Gastroesophageal sphincter (tissue), 4 donors: Measurements from ENCODE around the gene TNFRSF11A. TPM values are rescaled to one million over a fixed set of nuclear protein-coding genes. Genes with fewer than 3 reads are reported as not detected.

Experiments used
- ATAC-seq: fragments of 150-250 bp; one replicate; pipeline ENCODE4 v1.9.1; 2016; ENCODE audit warnings: mild to moderate bottlenecking, moderate library complexity
- H3K27ac ChIP-seq, 4 donors: fragments of 200-600 bp; sonication (generic) in 3 of 4; 1 replicate in 3 of 4; 2 replicates in 1 of 4; pipeline ENCODE4 v1.5.1; 2016 to 2019
- H3K27me3 ChIP-seq: fragments of 200-600 bp; sonication (generic); one replicate; pipeline ENCODE4 v1.5.1; 2019
- H3K36me3 ChIP-seq, 2 donors: fragments of 200-600 bp; sonication (generic); one replicate each; pipeline ENCODE4 v1.5.1; 2019; ENCODE audit warnings: control low read depth in 1 of 2
- H3K4me1 ChIP-seq, 3 donors: fragments of 200-600 bp; sonication (generic); 1 replicate in 2 of 3; 2 replicates in 1 of 3; pipeline ENCODE4 v1.5.1; 2016 to 2019; ENCODE audit warnings: control low read depth in 2 of 3
- H3K4me3 ChIP-seq, 2 donors: fragments of 200-600 bp; sonication (generic); one replicate each; pipeline ENCODE4 v1.5.1; 2019; ENCODE audit warnings: mild to moderate bottlenecking in 1 of 2, moderate library complexity in 1 of 2
- H3K9me3 ChIP-seq, 3 donors: fragments of 200-600 bp; sonication (generic); one replicate each; pipeline ENCODE4 v1.5.1; 2017 to 2019; ENCODE audit warnings: control low read depth in 2 of 3
- CTCF ChIP-seq, 4 experiments: fragments of 200-600 bp in 2 of 4; fragments of 450-650 bp in 2 of 4; sonication (generic) in 1 of 4; IDR thresholded peaks; one replicate each; pipeline ENCODE4 v1.5.1; 2017 to 2019; ENCODE audit warnings: antibody characterized with exemption in 4 of 4, mild to moderate bottlenecking in 2 of 4, moderate library complexity in 2 of 4
- EP300 ChIP-seq: sonication (generic); formaldehyde crosslinking; IDR thresholded peaks from one replicate; pipeline ENCODE4 v1.6.1; 2017; ENCODE audit warnings: antibody characterized with exemption, mild to moderate bottlenecking
- POLR2A ChIP-seq, 2 donors: fragments of 450-650 bp; IDR thresholded peaks; one replicate each; pipeline ENCODE4 v1.6.1; 2017; ENCODE audit warnings: antibody characterized with exemption in 2 of 2, mild to moderate bottlenecking in 2 of 2, moderate library complexity in 1 of 2
- POLR2AphosphoS5 ChIP-seq: sonication (generic); formaldehyde crosslinking; IDR thresholded peaks from one replicate; pipeline ENCODE4 v1.6.1; 2017; ENCODE audit warnings: antibody characterized with exemption
- WGBS, 2 donors: methylation state at CpG; one replicate each; pipeline ENCODE4 v1.1.5; 2018; ENCODE audit warnings: low coverage in 1 of 2; 5-methylcytosine and 5-hydroxymethylcytosine counted together
- total RNA-seq, 4 donors: library from RNA; depleted of rRNA; stranded (reverse); fragments of >200 nt; gene quantifications; one replicate each; pipeline ENCODE4 v1.1.0, GENCODE V29; 2016

Gene TNFRSF11A
- total RNA-seq, 4 donors from 2014 or later, result 0.31 to 7.5 (median 1.4) TPM

GRCh38 chr18:62371436-62371835 lies 46.3 kb downstream of the TNFRSF11A start:
- H3K4me1 ChIP-seq, result no peaks in the 10 kb centered on the region
- H3K27ac ChIP-seq, result no peak overlapping the region
- 72% methylated on average over 10 of the region's 10 CpGs for WGBS, 2 donors
- no peak overlapping the region for H3K4me3 ChIP-seq
- no peaks in the 10 kb centered on the region for H3K27me3 ChIP-seq
- no peak for TF ChIP-seq CTCF (IDR thresholded peaks at IDR 0.05)
- no peak for TF ChIP-seq POLR2AphosphoS5
- no peaks in the 10 kb centered on the region for H3K9me3 ChIP-seq
- no peak for ATAC-seq
- H3K36me3 ChIP-seq, result no peaks in the 10 kb centered on the region

GRCh38 chr18:62372156-62372555 lies 47.0 kb downstream of the TNFRSF11A start:
- Histone ChIP-seq H3K9me3 (no peaks in the 10 kb centered on the region), H3K4me3 (no peak overlapping the region), H3K27me3 (no peaks in the 10 kb centered on the region), H3K27ac (no peak overlapping the region), H3K36me3 (no peaks in the 10 kb centered on the region), H3K4me1 (no peaks in the 10 kb centered on the region)
- 85 to 100% methylated on average over 2 to 5 of the region's 5 CpGs for WGBS, 2 donors
- ATAC-seq, result no peak
- TF ChIP-seq POLR2A (IDR thresholded peaks at IDR 0.05), result no peak
- no peak for TF ChIP-seq POLR2AphosphoS5
- TF ChIP-seq CTCF (IDR thresholded peaks at IDR 0.05), result no peak
- TF ChIP-seq EP300, result no peak

GRCh38 chr18:62372882-62373281 lies 47.8 kb downstream of the TNFRSF11A start:
- no peaks in the 10 kb centered on the region for H3K36me3 ChIP-seq
- no peak for ATAC-seq
- WGBS, 2 donors, result 83 to 100% methylated on average over 2 of the region's 4 CpGs
- no peak overlapping the region for H3K4me3 ChIP-seq
- no peak overlapping the region for H3K27ac ChIP-seq
- H3K4me1 ChIP-seq, result no peaks in the 10 kb centered on the region
- no peak for TF ChIP-seq CTCF (IDR thresholded peaks at IDR 0.05)
- TF ChIP-seq POLR2A (IDR thresholded peaks at IDR 0.05), result no peak
- TF ChIP-seq POLR2AphosphoS5, result no peak
- TF ChIP-seq EP300, result no peak
- no peaks in the 10 kb centered on the region for H3K27me3 ChIP-seq
- no peaks in the 10 kb centered on the region for H3K9me3 ChIP-seq

GRCh38 chr18:62374410-62374965 lies 49.4 kb downstream of the TNFRSF11A start:
- WGBS, 2 donors, result 65 to 78% methylated on average over 1 of the region's 1 CpG
- no peak overlapping the region for H3K27ac ChIP-seq
- no peak overlapping the region for H3K4me3 ChIP-seq
- TF ChIP-seq CTCF (IDR thresholded peaks at IDR 0.05), result no peak
- no peak for TF ChIP-seq POLR2A (IDR thresholded peaks at IDR 0.05)
- no peak for TF ChIP-seq POLR2AphosphoS5
- no peak for TF ChIP-seq EP300
- ATAC-seq, result no peak
- no peaks in the 10 kb centered on the region for H3K4me1 ChIP-seq
- no peaks in the 10 kb centered on the region for H3K9me3 ChIP-seq
- H3K27me3 ChIP-seq, result no peaks in the 10 kb centered on the region
- H3K36me3 ChIP-seq, result no peaks in the 10 kb centered on the region

- Histone ChIP-seq H3K9me3 (no peaks in the 10 kb centered on the region), H3K4me3 (no peak overlapping the region), H3K27ac (no peak overlapping the region), H3K4me1 (no peaks in the 10 kb centered on the region), H3K36me3 (no peaks in the 10 kb centered on the region), H3K27me3 (no peaks in the 10 kb centered on the region)
- 69 to 89% methylated on average over 6 to 7 of the region's 7 CpGs for WGBS, 2 donors
- TF ChIP-seq POLR2AphosphoS5, result no peak
- TF ChIP-seq CTCF (IDR thresholded peaks at IDR 0.05), result no peak
- ATAC-seq, result no peak
Measured at GRCh38 chr18:62377131-62377807, 52.2 kb downstream of the TNFRSF11A start.
